Natural killer cell (primary cell): ENCODE measurements around the gene GPSM3. TPM values are rescaled to one million over a fixed set of nuclear protein-coding genes. Genes with fewer than 3 reads are reported as not detected.

ENCODE experiments used
- ATAC-seq, 3 donors: fragments of 150-1000 bp in 2 of 3; fragments of 200-7000 bp in 1 of 3; cut with Tn5 transposase; 1 replicate in 1 of 3; 2 replicates in 2 of 3; pipeline ENCODE4 v1.10.0; 2021; ENCODE audit warnings: mild to moderate bottlenecking in 2 of 3, moderate library complexity in 2 of 3
- DNase-seq, 2 donors: peaks; one replicate each; pipeline versions ENCODE4 v3.0.0 to v3.0.0-alpha.2; 2013 to 2021; ENCODE audit warnings: mixed read lengths in 1 of 2
- H3K27ac ChIP-seq: one replicate; pipeline ENCODE4 v1.5.1; 2013; ENCODE audit warnings: mild to moderate bottlenecking, low read length
- H3K27me3 ChIP-seq: one replicate; pipeline ENCODE4 v1.6.1; 2013; ENCODE audit warnings: low read length; ENCODE audit not compliant: control insufficient read depth, insufficient read depth
- H3K36me3 ChIP-seq: one replicate; pipeline ENCODE4 v1.6.1; 2013; ENCODE audit warnings: low read length; ENCODE audit not compliant: control insufficient read depth, insufficient read depth
- H3K4me1 ChIP-seq: one replicate; pipeline ENCODE4 v1.6.1; 2013; ENCODE audit warnings: low read length; ENCODE audit not compliant: control insufficient read depth, insufficient read depth
- H3K4me3 ChIP-seq: one replicate; pipeline ENCODE4 v1.5.1; 2013; ENCODE audit warnings: low read length
- H3K9me3 ChIP-seq: one replicate; pipeline ENCODE4 v1.6.1; 2013; ENCODE audit warnings: low read length; ENCODE audit not compliant: control insufficient read depth, insufficient read depth
- H3K27ac Mint-ChIP-seq, 2 donors: one replicate each; pipeline ENCODE4 v1.8.0; 2022; ENCODE audit warnings: mild to moderate bottlenecking in 2 of 2, mixed read lengths in 2 of 2, moderate library complexity in 1 of 2
- H3K27me3 Mint-ChIP-seq, 2 donors: one replicate each; pipeline ENCODE4 v1.8.0; 2022; ENCODE audit warnings: low read depth in 2 of 2, mixed read lengths in 2 of 2
- H3K36me3 Mint-ChIP-seq: one replicate; pipeline ENCODE4 v1.8.0; 2022; ENCODE audit warnings: mixed read lengths
- H3K4me1 Mint-ChIP-seq, 2 donors: one replicate each; pipeline ENCODE4 v1.8.0; 2022; ENCODE audit warnings: mixed read lengths in 2 of 2
- H3K4me3 Mint-ChIP-seq: one replicate; pipeline ENCODE4 v1.8.0; 2022; ENCODE audit warnings: mild to moderate bottlenecking, moderate library complexity, mixed read lengths
- H3K9me3 Mint-ChIP-seq, 2 donors: one replicate each; pipeline ENCODE4 v1.8.0; 2022; ENCODE audit warnings: mixed read lengths in 2 of 2
- WGBS: methylation state at CpG from one replicate; pipeline ENCODE4 v1.1.7; 2013; ENCODE audit warnings: missing lambda C conversion rate; ENCODE audit not compliant: insufficient coverage; 5-methylcytosine and 5-hydroxymethylcytosine counted together
- intact Hi-C: fragments of 100-400 bp; cut with micrococcal nuclease; formaldehyde crosslinking; loops from one replicate; pipeline ENCODE4 v1.14.2; 2022
- total RNA-seq, 4 donors: library from RNA; stranded (reverse); fragments of 120-200 nt in 1 of 4; gene quantifications; one replicate each; pipeline versions ENCODE4 v1.2.3 to v1.2.4, GENCODE V29; 2013 to 2022
- TF ChIP-seq, protein P1 (sequence below): fragments of 200-600 bp; IDR thresholded peaks from one replicate; pipeline ENCODE4 v1.8.0; 2022; ENCODE audit warnings: antibody characterized with exemption

Gene GPSM3
- total RNA-seq, 3 donors from 2014 or later (not counting 1 experiment from before 2014, with no cell fraction given) = 216 to 240 (median 221) TPM

DNA sequence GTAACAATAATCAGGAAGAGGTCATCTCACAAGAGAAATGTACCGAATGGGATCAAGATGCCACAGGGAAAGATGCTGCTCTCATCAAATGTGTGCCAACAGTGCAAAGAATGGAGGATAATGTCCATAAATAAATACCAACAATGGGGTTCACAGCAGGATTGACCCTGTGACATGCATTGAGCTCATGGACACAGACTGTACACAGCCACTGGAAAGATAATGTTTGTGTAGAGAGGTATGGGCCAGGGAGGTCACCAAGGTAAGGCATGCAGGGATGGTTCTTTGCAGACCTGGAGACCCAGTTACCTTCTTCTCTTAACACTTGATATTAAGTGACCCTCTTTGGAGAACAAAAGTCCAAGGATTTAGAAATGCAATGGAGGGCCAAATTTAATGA is 18.0 kb downstream of the GPSM3 start:
- no peaks in the 10 kb centered on the region for H3K27me3 Mint-ChIP-seq
- H3K27ac ChIP-seq = no peak overlapping the region
- ATAC-seq = no peak
- no peaks in the 10 kb centered on the region for H3K9me3 ChIP-seq
- no peak for DNase-seq
- H3K36me3 Mint-ChIP-seq = no peaks in the 10 kb centered on the region
- peaks cover 54 to 71% of the 10 kb centered on the region in 2 donors for H3K4me1 Mint-ChIP-seq
- H3K9me3 Mint-ChIP-seq = no peaks in the 10 kb centered on the region
- intact Hi-C loops = loop anchor here (10.0 kb wide), 1 partner anchor 510 kb away; the partner anchor contains the start of genes C6orf47, CSNK2B, GPANK1 and LY6G5B
- H3K4me3 ChIP-seq = no peak overlapping the region
- TF ChIP-seq, protein P1, sequence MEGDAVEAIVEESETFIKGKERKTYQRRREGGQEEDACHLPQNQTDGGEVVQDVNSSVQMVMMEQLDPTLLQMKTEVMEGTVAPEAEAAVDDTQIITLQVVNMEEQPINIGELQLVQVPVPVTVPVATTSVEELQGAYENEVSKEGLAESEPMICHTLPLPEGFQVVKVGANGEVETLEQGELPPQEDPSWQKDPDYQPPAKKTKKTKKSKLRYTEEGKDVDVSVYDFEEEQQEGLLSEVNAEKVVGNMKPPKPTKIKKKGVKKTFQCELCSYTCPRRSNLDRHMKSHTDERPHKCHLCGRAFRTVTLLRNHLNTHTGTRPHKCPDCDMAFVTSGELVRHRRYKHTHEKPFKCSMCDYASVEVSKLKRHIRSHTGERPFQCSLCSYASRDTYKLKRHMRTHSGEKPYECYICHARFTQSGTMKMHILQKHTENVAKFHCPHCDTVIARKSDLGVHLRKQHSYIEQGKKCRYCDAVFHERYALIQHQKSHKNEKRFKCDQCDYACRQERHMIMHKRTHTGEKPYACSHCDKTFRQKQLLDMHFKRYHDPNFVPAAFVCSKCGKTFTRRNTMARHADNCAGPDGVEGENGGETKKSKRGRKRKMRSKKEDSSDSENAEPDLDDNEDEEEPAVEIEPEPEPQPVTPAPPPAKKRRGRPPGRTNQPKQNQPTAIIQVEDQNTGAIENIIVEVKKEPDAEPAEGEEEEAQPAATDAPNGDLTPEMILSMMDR = no peak
- H3K27ac Mint-ChIP-seq = no peak overlapping the region
- H3K4me1 ChIP-seq = peaks cover 34% of the 10 kb centered on the region
- no peaks in the 10 kb centered on the region for H3K27me3 ChIP-seq
- peaks cover 16% of the 10 kb centered on the region for H3K36me3 ChIP-seq
- 100% methylated on average over 1 of the region's 1 CpG for whole genome bisulfite sequencing
- peak overlapping the region; percentile 97 for H3K4me3 Mint-ChIP-seq

DNA sequence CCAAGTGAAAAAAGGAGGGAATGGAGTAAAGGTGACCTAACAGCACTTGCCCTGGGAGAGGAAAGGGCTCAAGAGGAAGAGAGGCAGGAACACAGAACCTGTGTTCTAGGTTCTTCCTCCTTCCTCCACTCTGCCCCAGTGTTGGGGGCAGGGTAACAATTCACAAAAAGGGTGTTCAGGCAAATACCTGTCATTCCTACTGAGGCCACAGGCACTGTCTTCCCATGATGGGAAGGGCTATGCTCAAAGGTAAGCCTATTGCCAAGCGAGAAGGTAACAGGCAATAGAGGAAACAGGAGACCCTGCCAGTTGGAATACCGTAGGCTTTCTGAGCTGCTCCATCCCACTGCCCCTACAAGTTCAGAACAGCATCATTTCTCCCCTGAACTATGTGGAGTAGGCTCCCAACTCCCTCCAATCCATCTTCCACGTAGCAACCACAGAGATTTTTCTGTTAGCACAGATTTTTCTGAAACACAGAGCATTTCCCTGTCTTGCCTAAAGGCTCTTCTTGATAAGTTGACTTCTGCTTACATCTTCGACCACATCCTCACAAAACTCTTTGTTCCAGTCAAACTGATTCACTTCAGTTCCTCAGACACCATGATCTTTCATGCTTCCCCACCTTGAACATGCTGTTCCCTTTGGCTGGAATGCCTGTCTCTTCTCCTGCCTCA is 19.3 kb downstream of the GPSM3 start:
- Mint-ChIP-seq H3K27me3 (no peaks in the 10 kb centered on the region), H3K4me1 (peaks cover 42 to 59% of the 10 kb centered on the region in 2 donors), H3K27ac (no peak overlapping the region), H3K36me3 (no peaks in the 10 kb centered on the region), H3K4me3 (no peak overlapping the region), H3K9me3 (no peaks in the 10 kb centered on the region)
- intact Hi-C loops = loop anchor here (10.0 kb wide), 1 partner anchor 508 kb away; the partner anchor contains the start of genes C6orf47, CSNK2B, GPANK1 and LY6G5B
- H3K27me3 ChIP-seq = no peaks in the 10 kb centered on the region
- H3K4me1 ChIP-seq = peaks cover 25% of the 10 kb centered on the region
- ATAC-seq (no peak), DNase-seq (no peak)
- H3K36me3 ChIP-seq = peaks cover 23% of the 10 kb centered on the region
- no peaks in the 10 kb centered on the region for H3K9me3 ChIP-seq
- H3K4me3 ChIP-seq = no peak overlapping the region
- H3K27ac ChIP-seq = no peak overlapping the region
- TF ChIP-seq, protein P1 = no peak
- WGBS = 73% methylated on average over 4 of the region's 4 CpGs

DNA sequence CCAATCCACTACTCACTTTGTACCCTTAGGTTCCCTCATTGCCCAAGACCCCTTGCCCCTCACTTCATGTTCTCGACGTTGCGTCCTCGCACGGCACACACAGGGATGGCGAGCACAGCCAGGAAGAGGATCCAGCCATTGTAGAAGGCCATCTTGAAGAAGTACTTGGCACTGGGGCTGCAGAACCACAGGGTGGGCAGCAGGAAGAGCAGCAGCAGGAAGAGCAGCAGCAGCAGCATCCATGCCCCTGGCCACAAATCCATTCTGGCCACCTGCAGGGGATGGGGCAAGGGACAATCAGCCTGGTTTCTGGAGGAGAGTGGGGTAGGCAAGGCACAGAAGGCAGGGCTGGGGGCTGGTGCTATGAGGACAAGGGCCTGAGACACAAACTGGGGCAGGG is 21.2 kb downstream of the GPSM3 start:
- Mint-ChIP-seq H3K27me3 (no peaks in the 10 kb centered on the region), H3K4me1 (peaks cover 23 to 40% of the 10 kb centered on the region in 2 donors), H3K9me3 (no peaks in the 10 kb centered on the region), H3K4me3 (no peak overlapping the region), H3K36me3 (no peaks in the 10 kb centered on the region), H3K27ac (no peak overlapping the region)
- TF ChIP-seq, protein P1 = no peak
- Histone ChIP-seq H3K4me1 (peaks cover 10% of the 10 kb centered on the region), H3K36me3 (peaks cover 25% of the 10 kb centered on the region), H3K4me3 (no peak overlapping the region), H3K9me3 (no peaks in the 10 kb centered on the region), H3K27me3 (no peaks in the 10 kb centered on the region), H3K27ac (no peak overlapping the region)
- no peak for DNase-seq
- ATAC-seq = no peak
- intact Hi-C loops = loop anchor here (10.0 kb wide), 1 partner anchor 506 kb away; the partner anchor contains the start of genes C6orf47, CSNK2B, GPANK1 and LY6G5B
- 98% methylated on average over 6 of the region's 6 CpGs for WGBS
